HG03025 (cell line): Measurements from ENCODE around the gene ASB2.
A peak's percentile ranks its signal among the peaks of the same experiment; 100 is the strongest.

Experiments
- ATAC-seq: cut with Tn5 transposase; IDR thresholded peaks from one replicate; pipeline ENCODE4 v1.9.1; 2021; ENCODE audit warnings: mild to moderate bottlenecking, moderate library complexity; ENCODE audit not compliant: unreplicated experiment, low FRiP score

ASB2 gene

DNA sequence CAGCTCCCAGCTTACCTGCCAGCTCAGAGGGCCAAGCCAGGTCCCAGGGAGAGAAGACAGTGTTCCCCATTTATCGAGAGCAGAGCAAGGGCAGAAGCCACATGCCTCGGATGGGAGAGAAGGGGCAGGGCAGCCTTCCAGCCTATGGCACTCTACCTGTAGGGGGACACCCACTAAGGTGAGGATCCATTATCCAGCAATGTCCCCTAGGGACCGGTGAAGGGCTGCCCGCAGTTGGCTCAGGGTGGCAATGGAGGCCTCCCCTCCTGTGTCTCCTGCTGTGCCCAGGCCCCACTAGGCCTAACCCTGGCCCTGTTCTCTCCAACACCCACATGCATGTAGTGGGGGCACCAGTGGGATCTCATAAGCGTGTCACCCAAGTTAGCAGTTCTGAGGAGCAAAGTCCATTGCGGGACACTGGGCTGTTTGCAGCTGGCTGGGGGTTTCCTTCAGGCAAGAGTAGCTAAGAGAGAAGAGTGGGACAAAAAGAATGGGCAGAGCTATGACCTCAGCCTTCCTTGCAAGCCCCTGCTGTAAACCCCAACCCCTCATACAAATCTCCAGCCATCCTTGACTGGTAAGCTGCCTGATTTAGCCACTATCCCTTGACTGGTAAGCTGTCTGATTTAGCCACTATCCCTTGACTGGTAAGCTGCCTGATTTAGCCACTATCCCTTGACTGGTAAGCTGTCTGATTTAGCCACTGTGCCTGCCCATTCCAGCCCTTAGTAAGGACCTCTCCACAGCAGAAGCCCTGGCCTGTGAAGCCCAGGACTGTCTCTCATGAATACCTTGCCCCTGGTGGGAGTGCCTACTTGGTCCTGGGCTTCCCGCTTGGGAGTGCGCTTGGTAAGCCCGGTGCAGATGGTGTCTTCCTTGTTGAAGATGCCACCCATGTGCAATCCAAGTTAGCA is 5.2 kb upstream of the ASB2 start:
- ATAC-seq = no peak

DNA sequence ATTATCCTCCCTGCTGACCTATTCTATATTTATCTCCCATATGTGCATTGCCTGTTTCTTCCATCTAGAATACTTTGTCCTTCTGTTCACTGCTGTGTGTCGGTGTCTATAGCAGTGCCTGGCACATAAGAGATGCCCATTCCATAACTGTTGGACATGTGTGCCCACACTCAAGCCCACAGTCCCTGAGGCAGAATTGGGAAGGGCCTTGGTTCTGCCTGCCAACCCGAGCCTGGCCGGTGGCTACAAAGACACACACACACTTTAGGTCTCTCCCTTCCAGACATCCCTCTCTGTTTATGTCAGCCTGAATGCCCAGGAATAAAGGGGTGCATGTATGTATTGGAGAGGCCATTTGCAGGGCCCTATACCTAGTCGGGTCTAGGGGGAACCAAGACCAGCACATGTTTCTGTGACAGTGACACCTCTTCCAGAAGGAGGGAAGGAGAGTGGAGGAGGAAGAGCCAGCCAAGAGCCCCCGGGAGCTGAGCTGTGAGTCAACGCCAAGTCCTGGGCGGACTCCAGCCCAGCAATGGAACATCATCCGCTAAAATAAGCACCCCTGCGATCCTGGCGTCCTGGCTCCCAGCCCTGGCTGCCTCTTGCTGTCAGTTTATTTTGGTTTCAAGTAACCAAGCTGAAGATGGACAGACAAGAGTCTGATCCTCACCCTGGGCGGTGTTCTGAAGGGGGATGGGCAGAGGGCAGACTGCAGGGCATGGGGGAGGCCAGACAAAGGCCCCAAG is 4.3 kb upstream of the ASB2 start:
- ATAC-seq = no peak

DNA sequence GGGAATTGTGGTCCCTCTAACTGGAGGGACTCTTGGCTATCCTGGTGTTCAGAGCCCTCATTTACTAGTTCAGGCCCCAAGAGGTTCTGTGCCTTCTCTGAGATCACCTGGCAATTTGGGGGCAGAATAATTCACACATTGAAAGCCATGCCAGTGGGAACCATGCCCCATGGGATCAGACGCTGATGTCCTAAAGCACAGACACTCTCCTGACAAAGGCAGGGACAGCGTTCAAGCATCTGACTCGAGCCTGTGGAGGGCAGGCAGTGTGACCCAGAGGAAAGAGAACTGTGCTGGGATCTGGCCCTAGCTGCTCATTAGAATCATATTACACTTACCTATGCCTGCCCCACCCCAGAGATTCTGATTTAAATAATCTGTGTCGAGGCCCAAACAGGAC is 2.4 kb upstream of the ASB2 start:
- no peak for ATAC-seq

DNA sequence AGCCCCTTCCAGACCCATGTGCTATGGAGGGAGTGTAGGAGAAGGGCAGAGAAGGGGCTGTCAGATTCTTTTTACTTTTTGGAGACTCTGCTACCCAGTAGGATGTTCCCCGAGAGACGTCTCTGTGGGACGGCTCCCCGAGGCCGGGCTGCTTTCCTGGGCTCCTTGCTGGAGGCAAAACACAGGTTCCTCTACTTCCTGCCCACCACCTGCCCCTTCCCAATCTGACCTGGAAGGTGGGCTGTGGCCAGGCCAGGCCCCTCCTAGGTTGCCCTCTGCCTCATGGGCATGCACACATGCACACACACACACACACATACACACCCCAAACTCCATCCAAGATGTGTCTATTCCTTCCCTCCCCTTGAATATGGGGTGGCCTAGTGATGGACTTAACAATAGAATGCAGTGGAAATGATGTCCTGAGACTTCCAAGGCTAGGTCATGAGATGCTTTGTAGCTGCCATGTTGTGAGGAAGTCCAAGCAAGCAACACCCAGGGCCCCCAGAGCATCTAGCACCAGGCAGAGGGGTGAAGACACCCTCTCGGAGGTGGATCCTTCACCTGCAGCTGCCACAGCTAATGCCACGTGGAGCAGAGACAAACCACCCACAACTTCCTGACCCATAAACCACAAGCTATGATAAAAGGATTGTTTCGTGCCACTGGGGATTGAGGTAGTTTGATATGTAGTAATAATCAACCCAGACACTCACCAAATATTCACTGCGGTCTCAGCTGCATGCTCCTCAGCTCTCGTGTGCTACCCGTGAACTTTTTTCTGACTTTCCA is 1.6 kb upstream of the ASB2 start:
- ATAC-seq = peak; percentile 27

DNA sequence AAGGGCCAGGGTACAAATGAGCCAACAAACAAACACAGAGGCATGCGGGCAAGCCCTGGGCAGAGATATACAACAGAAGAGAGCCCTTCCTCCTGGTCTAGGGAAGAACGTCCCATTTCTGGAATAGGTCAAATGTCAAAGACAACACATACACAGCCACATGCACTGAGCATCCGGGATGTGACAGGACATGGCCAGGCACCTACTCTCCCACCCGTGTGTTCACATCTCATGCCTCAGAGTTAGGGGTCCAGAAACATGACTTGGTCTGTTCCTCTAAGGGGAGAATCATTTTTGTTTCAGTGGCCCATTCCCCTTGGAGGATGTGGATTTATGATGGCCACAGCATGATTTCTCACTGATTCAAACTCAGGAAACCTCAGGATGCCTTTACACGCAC is 801 bp upstream of the ASB2 start:
- ATAC-seq = no peak

DNA sequence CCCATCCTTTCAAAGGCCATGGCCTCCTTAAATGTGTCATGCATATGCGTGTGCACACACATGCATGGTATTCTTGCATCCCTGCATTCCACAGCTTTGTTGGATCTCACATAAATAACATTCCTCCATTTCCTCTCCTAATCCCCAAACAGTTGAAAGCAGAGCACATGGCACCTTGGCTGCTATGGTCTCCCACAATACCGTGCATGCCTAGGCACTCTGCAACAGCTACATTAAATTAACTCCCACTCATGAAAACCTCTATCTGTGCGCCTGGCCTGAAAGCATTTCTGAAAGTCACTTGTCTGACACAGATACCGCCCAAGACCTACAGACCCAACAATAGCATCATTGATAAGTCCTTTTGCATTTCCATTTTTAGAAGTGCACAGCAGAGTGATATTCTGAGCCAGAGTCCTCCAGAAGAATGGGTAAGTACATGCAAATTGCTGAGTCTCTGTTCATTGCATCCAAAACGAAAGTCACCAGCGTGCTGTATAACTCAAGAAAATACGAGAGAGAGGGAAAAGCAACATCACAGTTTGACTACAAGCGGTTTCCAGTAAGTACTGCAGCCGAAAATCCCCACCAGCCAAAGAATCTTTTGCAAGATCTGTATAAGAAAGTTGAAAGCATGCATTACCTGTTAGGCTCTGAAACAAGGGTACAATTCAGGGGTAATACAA is 436 bp downstream of the ASB2 start:
- ATAC-seq = peak; percentile 70

DNA sequence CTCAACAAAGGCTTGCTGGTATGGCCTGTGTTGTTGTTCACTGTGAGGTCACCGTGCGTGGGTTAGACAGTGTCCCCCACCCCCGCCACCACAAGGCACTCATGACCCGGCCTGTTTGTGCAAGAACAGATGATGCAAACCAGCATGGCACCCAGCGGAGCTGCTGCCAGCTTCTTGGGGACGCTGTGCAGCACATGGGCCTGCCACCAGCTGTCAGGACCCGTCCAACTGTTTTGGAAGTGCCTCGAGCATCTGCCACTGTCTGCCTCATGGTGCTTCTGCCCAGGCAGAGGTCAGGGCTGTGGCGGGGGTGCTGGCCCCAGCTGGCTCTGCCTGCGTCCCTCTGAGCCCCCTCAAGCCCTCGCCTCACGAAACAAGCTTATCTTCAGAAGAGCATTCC is 1.5 kb downstream of the ASB2 start:
- ATAC-seq = no peak

DNA sequence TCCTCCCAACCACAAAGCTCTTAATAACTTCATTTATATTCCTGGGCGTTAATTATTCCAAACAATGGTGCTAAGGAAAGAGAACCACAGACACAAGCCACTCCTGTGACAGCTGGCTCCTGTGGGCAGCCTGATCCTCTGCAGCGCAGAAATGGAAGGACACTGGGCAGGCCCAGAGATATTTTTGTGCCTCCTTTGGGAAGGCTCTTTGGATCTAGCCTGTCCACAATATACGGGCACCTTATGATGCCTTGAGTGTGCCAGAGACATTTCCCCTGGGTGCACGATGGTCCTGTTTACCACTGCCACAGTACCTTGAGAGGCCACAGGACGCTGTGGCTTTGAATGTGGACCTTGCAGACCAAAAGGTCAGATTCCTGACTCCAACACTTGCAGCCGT is 2.1 kb downstream of the ASB2 start:
- ATAC-seq = no peak

DNA sequence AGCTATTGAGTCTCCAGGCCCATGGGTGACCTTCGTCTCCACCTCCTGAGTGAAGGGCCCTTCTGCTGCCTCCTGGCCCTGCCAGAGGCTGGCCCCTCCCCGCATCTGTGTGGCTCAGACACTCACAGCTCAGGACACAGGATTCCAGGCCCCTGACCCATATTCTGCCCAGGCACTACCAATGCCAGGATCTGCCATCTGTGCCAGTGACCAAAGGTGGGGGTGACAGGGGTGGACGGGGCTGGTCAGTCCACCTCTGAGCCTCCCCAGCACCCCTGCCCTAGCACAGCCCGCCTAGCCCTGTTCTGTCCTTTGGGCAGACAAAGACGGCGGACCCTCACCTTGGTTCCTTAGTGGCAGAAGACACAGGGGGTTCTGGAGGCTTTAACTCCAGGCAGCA is 2.8 kb downstream of the ASB2 start:
- no peak for ATAC-seq

DNA sequence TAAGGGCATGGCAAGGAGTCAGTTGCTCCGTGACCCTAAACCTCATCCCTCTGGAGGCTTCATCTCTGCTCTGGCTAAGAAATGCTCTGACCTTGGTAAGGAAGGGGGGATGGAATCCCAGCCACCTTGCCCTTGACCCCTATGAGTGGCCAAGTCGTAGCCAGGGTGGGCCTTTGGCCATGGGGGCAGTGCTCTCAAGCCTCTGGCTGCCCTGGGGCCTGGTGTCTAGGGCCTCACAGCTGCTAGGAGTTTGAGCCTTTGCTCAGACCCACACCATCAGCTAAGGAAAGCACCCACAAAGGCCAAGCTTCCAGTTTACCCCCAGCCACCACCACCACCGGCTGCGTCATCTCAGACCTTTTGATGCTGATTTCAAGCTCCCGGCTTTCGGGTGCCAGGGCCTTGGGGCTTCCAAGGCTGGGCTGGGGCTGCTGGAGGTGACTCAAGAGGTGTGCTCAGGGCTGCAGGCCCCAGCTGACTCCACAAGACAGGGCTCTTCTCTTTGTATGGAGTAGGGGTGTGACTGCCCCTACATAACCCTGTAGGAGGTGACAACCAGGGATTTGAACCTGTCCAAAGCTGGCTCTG is 3.7 kb downstream of the ASB2 start:
- ATAC-seq = no peak

DNA sequence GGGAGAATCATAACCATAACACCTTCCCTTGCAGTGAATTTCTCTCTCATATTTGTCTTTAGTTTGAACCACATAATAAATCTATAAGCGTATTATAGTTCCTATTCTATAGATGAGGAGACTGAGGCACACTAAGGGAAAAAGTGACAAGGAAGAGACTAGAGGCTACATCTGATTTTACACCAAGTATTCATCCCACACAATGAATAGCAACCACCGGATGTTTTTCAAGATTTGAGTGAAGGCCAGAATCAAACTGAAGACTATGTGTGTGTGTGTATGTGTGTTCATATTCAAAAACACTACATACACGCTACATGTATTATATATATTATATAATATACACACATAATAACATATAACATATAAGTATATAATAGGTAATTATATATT is 4.7 kb downstream of the ASB2 start:
- ATAC-seq = no peak

DNA sequence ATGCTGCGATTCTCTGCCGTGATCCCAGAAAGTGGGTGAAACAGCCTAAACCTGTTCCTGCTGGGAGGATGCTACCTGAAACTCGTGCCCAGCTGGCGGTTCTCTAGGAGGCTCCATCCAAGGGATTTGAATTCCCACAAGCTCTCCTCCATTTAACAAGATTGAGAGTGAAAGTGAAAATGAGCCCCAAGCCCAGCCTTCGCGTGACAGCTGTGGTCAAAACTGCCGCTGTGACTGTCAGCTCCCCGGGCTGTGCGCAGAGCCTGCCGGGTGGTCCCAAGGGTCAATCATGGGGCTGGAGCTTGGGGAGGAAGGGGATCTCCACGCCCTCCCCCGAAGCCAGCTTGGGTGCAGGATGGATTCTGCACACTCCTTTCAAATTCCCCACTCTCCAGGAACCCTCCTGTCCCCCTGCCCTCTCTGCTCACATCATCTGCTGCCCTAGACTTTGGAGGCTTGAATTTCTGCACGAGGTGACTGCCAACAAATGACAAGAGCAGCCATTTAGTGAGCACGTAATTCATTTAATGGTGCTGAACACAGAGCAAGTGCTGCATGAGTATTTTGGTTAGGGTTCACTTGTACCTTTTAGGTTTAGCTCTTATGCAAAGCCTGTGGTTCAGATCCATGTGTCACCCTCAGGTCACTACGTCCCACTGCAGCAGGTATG is 5.3 kb downstream of the ASB2 start:
- no peak for ATAC-seq

DNA sequence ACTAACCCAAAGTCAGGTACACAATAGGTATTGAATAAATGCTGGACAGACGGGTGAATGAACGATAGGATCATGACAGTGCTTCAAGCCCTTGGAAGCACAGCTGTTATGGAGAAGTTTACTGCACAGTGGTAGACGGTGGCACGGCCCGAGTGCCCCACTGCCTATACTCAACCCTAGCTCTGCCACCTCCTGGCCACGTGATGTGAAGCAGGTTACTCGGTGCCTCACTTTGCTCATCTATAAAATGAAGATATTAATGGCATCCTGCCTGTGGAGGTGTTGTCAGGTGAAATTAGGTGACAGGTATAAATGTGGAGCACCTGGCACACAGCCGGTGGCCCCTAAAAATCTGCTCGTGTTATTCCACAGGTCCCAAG is 5.8 kb downstream of the ASB2 start:
- no peak for ATAC-seq

DNA sequence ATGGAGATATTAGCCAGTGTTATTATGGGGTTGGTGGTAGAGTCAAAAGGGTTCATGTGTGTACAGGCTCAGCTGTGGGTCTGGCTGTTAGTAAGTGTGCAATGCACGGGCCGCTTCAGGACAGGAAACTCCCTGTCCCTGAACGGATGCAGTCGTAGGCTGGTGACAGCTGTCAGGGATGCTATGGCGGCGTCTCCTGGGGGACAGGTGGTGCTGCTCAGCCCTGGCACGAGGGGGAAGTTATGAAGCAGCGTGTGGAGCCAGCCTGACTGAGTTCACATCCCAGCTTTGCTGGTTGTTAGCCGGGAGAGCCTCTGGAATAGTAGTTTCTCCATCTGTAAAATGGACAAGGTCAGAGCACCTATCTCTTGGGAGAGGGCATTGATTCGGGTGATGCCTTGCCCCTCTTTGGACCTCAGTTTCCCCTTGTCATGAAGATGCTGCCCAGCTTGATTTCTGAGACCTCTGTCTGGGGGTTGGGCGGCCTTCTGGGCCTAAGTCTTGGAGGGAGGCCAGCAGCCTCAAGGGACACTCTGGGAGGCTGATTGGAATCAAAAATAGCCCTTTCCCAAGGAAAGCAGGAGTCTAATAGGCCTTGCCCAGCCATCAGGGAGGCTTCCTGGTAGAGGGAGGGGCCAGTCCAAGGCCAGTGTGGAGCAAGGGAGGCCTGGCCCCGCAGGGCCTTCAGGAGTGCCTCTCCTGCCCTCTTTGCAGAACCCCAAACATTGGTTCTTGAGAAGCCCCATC is 7.1 kb downstream of the ASB2 start:
- no peak for ATAC-seq

DNA sequence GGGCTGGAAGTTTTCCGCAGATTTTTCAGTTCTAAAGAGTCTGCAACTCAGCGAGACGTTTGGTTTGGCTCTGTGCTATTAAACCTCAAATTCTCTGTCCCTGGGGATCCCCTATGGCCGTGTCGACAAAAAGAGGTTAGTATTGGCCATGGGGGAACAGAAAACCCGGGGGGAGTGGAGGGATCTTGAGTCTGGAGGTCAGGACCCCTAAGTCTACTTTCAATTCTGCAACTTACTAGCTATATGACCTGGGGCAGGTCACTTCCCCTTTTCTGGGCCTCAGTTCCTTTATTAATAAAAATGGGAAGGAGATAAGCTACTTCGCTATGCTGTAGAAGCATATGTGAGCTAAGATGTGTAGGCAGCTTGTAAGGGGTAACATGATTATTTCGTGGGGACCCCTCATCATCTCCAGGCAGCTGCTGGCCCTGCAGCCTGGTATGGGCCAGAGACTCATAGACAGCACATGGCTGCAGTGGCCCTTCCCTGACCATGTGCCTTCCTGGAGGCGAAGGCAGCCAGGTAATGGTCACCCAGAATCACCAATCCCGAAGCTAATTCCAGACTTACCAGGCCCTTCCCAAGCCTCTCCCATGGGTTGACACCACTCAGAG is 8.6 kb downstream of the ASB2 start:
- peak; percentile 27 for ATAC-seq

DNA sequence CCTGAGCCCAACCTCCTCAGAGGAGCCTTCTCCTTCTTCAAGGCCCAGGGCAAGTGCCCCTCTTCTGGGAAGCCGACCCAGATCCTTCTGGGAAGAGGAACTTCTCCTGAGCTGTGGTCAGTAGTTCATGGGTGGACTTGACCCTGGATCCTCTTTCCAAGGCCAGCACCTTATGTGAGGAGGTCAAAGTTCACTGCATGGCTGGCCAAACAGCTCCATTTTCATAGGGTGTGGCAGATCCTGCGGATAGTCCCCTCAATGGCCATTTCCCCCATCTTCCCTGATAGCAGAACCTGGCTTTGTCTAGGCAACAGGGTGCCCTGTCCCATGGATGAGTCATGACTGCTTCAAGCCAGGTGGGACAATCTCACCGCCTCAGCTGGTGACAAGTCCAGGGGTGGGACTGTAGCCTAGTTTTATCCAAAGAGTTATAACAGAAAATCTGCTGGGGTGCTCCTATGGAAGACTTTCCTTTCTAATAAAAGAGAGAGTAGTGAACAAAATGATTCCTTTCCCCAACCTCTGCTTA is 10.4 kb downstream of the ASB2 start:
- no peak for ATAC-seq

DNA sequence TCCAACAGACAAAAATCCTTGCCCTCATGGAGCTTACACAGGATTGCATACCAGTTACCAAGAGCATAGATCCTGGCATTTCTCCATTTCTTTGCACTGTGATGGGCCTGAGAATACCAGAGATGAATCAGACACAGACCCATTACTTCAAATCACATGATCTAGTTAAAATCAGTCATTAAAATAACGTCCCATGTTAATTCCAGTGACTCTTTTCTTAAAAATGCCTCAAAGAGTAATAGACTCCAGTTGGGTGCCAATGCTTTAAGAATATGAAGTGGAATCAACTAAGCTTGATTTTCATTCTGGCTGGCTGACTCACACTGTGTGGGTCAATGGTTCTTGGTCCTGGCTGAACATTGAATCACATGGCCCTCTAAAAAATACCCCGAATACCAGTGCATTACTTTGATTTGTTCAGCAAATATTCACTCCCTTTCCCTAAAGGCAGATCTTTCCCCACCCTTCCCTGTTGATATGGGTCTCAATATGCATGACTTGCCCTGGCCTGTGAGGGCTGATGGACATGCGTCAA is 11.0 kb downstream of the ASB2 start:
- no peak for ATAC-seq

DNA sequence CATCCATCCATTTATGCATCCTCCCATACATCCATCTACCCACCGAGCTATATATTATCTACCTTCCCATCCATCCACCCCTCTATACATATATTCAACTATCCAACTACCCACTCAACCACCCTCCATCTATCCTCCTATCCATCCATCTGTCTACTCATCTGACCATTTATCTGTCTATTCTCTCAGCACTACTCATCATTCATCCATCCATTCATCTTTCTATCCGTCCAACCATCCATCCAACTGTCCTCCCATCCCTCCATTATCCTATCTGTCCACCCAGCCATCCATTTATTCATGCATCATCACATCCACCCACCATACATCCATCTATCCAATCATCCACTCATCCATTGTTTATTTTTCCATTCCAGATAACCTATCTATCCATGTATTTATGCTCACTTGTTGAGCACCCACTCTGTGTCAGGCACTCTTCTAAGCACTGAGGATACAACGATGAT is 11.5 kb downstream of the ASB2 start:
- ATAC-seq = no peak
